Measurements from ENCODE around the gene ERLIN1.
"Not testable (repeated sequence)": the region's sequence is repeated elsewhere in the genome, so short reads cannot be mapped to it uniquely, and the experiment has no call there.

ERLIN1 gene

GRCh38 chr10:100138921-100139496 lies 46.8 kb downstream of the ERLIN1 start:
- in situ Hi-C loops (cut with MboI; ENCODE audit: low sequenced_read_pairs) = no loop called here

GRCh38 chr10:100135486-100135885 lies 50.3 kb downstream of the ERLIN1 start:
- in situ Hi-C loops (cut with MboI; ENCODE audit: low sequenced_read_pairs) = no loop called here

GRCh38 chr10:100133801-100134200 lies 52.0 kb downstream of the ERLIN1 start:
- in situ Hi-C loops (cut with MboI; ENCODE audit: low sequenced_read_pairs) = no loop called here

GRCh38 chr10:100132427-100132826 lies 53.4 kb downstream of the ERLIN1 start:
- in situ Hi-C loops (cut with MboI; ENCODE audit: low sequenced_read_pairs) = no loop called here

GRCh38 chr10:100131571-100131970 lies 54.3 kb downstream of the ERLIN1 start:
- in situ Hi-C loops (cut with MboI; ENCODE audit: low sequenced_read_pairs) = no loop called here

GRCh38 chr10:100130831-100131230 lies 55.0 kb downstream of the ERLIN1 start:
- in situ Hi-C loops (cut with MboI; ENCODE audit: low sequenced_read_pairs) = no loop called here

GRCh38 chr10:100129424-100129823 lies 56.4 kb downstream of the ERLIN1 start:
- in situ Hi-C loops (cut with MboI; ENCODE audit: low sequenced_read_pairs) = no loop called here

- in situ Hi-C loops (cut with MboI; ENCODE audit: low sequenced_read_pairs) = no loop called here
Measured at GRCh38 chr10:100128951-100129350, 56.9 kb downstream of the ERLIN1 start.

GRCh38 chr10:100125335-100125734 lies 60.5 kb downstream of the ERLIN1 start:
- in situ Hi-C loops (cut with MboI; ENCODE audit: low sequenced_read_pairs) = not testable (repeated sequence)

GRCh38 chr10:100124097-100124496 lies 61.7 kb downstream of the ERLIN1 start:
- in situ Hi-C loops (cut with MboI; ENCODE audit: low sequenced_read_pairs) = no loop called here

- in situ Hi-C loops (cut with MboI; ENCODE audit: low sequenced_read_pairs) = no loop called here
Measured at GRCh38 chr10:100122780-100123179, 63.0 kb downstream of the ERLIN1 start.

- in situ Hi-C loops (cut with MboI; ENCODE audit: low sequenced_read_pairs) = no loop called here
Measured at GRCh38 chr10:100120550-100120949, 65.3 kb downstream of the ERLIN1 start.

GRCh38 chr10:100119726-100120125 lies 66.1 kb downstream of the ERLIN1 start:
- in situ Hi-C loops (cut with MboI; ENCODE audit: low sequenced_read_pairs) = no loop called here

- in situ Hi-C loops (cut with MboI; ENCODE audit: low sequenced_read_pairs) = no loop called here
Measured at GRCh38 chr10:100114976-100115770, 70.7 kb downstream of the ERLIN1 start.

- in situ Hi-C loops (cut with MboI; ENCODE audit: low sequenced_read_pairs) = no loop called here
Measured at GRCh38 chr10:100114460-100114859, 71.4 kb downstream of the ERLIN1 start.

GRCh38 chr10:100109670-100110069 lies 76.2 kb downstream of the ERLIN1 start:
- in situ Hi-C loops (cut with MboI; ENCODE audit: low sequenced_read_pairs) = no loop called here

GRCh38 chr10:100106865-100107264 lies 79.0 kb downstream of the ERLIN1 start:
- in situ Hi-C loops (cut with MboI; ENCODE audit: low sequenced_read_pairs) = no loop called here

GRCh38 chr10:100104300-100104699 lies 81.5 kb downstream of the ERLIN1 start:
- in situ Hi-C loops (cut with MboI; ENCODE audit: low sequenced_read_pairs) = no loop called here

- in situ Hi-C loops (cut with MboI; ENCODE audit: low sequenced_read_pairs) = no loop called here
Measured at GRCh38 chr10:100103581-100103980, 82.2 kb downstream of the ERLIN1 start.

- in situ Hi-C loops (cut with MboI; ENCODE audit: low sequenced_read_pairs) = no loop called here
Measured at GRCh38 chr10:100101192-100102076, 84.4 kb downstream of the ERLIN1 start.

GRCh38 chr10:100100651-100101184 lies 85.1 kb downstream of the ERLIN1 start:
- in situ Hi-C loops (cut with MboI; ENCODE audit: low sequenced_read_pairs) = no loop called here
